Left ventricle myocardium inferior (tissue), 1 donor: ENCODE results near the gene FAM222A. TPM values are rescaled to one million over a fixed set of nuclear protein-coding genes. Genes with fewer than 3 reads are reported as not detected.

ENCODE experiments used
- DNase-seq: peaks from one replicate; pipeline ENCODE4 v3.0.0-alpha.2; 2020
- H3K27ac ChIP-seq: fragments of 200-600 bp; replicated peaks from 2 replicates; pipeline ENCODE4 v1.8.0; 2021
- H3K27me3 ChIP-seq: fragments of 200-600 bp; 2 replicates; pipeline ENCODE4 v1.8.0; 2021; ENCODE audit warnings: low read depth
- H3K36me3 ChIP-seq: fragments of 200-600 bp; 2 replicates; pipeline ENCODE4 v1.8.0; 2021
- H3K4me1 ChIP-seq: fragments of 200-600 bp; 2 replicates; pipeline ENCODE4 v1.8.0; 2021
- H3K4me3 ChIP-seq: fragments of 200-600 bp; 2 replicates; pipeline ENCODE4 v1.8.0; 2021; ENCODE audit warnings: mild to moderate bottlenecking, moderate library complexity
- H3K9me3 ChIP-seq: fragments of 200-600 bp; replicated peaks from 2 replicates; pipeline ENCODE4 v1.8.0; 2021
- CTCF ChIP-seq: fragments of 200-600 bp; IDR thresholded peaks from 2 replicates; pipeline ENCODE4 v1.8.0; 2021; ENCODE audit warnings: antibody characterized with exemption, mild to moderate bottlenecking, borderline replicate concordance
- intact Hi-C: fragments of 100-400 bp; cut with micrococcal nuclease; formaldehyde crosslinking; loops from one replicate; pipeline ENCODE4 v1.11.0; 2022
- total RNA-seq: library from RNA; stranded (reverse); fragmentation: NEBNext Ultra II Directional; extraction: Animal tissue kit (Norgen Biotek cat#: 25700); gene quantifications from one replicate; pipeline ENCODE4 v1.2.1, GENCODE V29; 2021
- donor health status: DM: no; HTN: yes; CAD: no; lungs with severe emphysema.

Gene FAM222A
- total RNA-seq, 1 donor from 2014 or later, result 20.0 TPM

DNA sequence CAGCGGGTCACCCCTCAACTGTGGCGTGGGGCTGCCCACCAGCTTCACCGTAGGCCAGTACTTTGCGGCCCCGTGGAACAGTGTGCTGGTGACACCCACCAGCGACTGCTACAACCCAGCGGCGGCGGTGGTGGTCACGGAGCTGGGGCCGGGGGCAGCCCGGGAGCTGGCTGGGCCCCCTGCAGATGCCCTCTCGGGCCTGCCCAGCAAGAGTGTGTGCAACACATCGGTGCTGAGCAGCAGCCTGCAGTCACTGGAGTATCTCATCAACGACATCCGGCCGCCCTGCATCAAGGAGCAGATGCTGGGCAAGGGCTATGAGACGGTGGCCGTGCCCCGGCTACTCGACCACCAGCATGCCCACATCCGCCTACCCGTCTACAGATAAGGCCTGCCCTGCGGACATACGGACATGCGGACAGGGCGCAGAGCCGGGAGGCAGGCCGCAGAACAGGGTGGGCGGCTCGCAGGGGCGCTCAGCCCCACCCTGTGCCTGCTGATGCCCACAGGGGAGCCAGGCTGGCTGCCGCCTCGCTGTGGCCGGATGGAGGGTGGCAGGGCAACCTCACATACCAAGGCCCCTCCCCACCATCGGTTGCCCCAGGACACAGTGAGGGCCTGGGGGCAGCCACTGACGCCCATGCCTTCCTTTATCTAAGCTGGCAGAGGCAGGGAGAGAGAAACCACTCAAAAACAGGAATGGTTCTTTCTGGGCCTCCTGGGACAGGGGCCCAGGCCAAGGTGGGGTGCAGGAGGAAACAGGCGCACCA, 55.5 kb downstream of the FAM222A start:
- H3K27ac ChIP-seq, result no peak overlapping the region
- DNase-seq, result no peak
- TF ChIP-seq CTCF, result no peak
- H3K4me3 ChIP-seq, result no peak overlapping the region
- H3K36me3 ChIP-seq, result no peaks in the 10 kb centered on the region
- no peaks in the 10 kb centered on the region for H3K27me3 ChIP-seq
- H3K9me3 ChIP-seq, result no peaks in the 10 kb centered on the region
- intact Hi-C loops, result no loop called here
- H3K4me1 ChIP-seq, result peaks cover 10% of the 10 kb centered on the region

DNA sequence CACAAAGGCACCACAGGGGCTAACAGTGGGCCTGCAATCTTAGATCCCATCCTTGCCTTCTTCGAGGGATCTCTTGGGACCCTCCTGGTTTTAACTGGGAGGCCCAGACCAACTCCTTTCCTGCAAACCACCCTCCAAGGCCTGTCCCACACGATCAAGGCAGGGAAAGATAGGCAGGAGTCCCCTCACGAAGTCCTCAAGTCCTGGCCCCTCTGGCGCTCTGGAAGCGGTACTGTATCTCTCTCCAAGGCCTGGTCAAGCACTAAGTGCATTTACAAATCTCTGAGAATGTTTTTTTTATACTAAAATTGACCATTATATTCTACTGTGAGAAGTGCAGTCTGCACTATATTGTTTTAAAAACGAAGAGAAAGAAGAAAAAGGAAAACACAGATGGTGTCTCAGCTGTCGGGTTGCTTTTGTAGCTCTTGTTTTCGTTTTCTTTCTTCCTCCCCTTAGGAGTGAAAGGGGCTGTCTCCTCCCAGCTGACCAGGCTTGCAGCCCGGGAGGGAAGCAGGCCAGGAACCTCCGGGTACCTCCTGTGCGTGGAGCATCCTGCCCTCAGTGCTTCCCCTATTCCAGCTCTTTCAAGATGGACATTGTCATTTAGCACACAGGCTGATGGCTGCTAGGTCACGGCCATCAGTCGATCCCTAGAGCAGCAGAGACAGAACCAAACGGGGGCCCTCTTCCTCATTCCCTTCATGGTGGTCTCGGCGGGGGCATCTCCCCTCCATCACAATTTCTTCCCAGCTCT, 56.7 kb downstream of the FAM222A start:
- Histone ChIP-seq H3K4me1 (peaks cover 10% of the 10 kb centered on the region), H3K27ac (no peak overlapping the region), H3K9me3 (no peaks in the 10 kb centered on the region), H3K36me3 (no peaks in the 10 kb centered on the region), H3K27me3 (no peaks in the 10 kb centered on the region), H3K4me3 (no peak overlapping the region)
- intact Hi-C loops, result loop anchor here (10.0 kb wide), 1 partner anchor 255 kb away; no protein-coding TSS in a partner anchor
- TF ChIP-seq CTCF, result no peak
- no peak for DNase-seq

- DNase-seq, result no peak
- Histone ChIP-seq H3K27me3 (no peaks in the 10 kb centered on the region), H3K27ac (no peak overlapping the region), H3K4me1 (peaks cover 10% of the 10 kb centered on the region), H3K4me3 (no peak overlapping the region), H3K9me3 (no peaks in the 10 kb centered on the region), H3K36me3 (no peaks in the 10 kb centered on the region)
- intact Hi-C loops, result loop anchor here (10.0 kb wide), 1 partner anchor 256 kb away; no protein-coding TSS in a partner anchor
- no peak for TF ChIP-seq CTCF
Measured at GRCh38 chr12:109770861-109771670, 57.4 kb downstream of the FAM222A start.

DNA sequence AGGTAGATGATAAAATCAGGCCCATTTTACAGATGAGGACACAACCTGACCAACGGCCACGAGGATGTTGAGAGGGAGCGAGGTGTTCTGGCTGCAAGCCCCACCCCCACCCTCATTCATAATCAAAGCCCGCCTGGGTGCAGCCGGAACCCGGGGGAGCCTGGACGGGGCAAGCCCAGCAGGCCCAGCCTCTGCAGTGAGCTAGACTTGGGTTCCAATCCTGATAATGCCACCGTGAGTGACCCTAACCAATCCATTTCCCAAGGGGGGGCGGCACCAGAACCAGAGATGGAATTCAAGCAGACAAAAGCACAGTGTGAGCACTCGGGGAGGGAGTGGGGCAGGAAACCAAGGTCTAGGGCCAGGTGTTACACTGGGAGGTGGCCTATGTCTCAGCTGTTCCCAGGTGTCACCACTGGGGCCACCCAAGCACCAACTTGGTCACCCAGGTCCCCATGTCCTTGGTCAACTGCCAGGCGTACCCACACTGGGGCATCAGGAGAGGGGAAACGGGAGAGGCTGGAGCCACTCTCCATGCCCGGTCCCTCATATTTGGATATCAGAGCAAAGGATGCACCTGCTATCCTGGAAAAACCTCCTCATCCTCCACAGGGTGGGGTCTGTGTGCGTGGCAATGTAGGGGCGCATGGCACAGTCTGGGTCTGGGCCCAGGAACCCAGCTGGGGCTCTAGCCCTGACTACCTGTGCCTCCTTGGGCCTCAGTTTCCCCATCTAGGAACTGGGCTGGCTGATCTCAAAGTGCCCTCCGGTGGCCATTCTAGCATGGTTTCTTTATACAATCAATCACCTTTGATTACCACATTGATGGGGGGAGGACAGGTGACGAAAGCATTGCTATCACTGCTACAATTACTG, 58.4 kb downstream of the FAM222A start:
- H3K27ac ChIP-seq, result no peak overlapping the region
- no peaks in the 10 kb centered on the region for H3K36me3 ChIP-seq
- H3K27me3 ChIP-seq, result no peaks in the 10 kb centered on the region
- H3K4me1 ChIP-seq, result peaks cover 19% of the 10 kb centered on the region
- no peaks in the 10 kb centered on the region for H3K9me3 ChIP-seq
- no peak overlapping the region for H3K4me3 ChIP-seq
- no peak for DNase-seq
- intact Hi-C loops, result loop anchor here (10.0 kb wide), 1 partner anchor 257 kb away; no protein-coding TSS in a partner anchor
- no peak for TF ChIP-seq CTCF
